WTC11 (cell line): ENCODE data around the gene MIER2.

Experiments
- IRF2 ChIP-seq: sonication (generic); formaldehyde crosslinking; IDR thresholded peaks from 2 replicates; pipeline ENCODE4 v1.8.0; 2022; ENCODE audit warnings: low read depth, missing genetic modification reagents, borderline replicate concordance
- TCF7 ChIP-seq: sonication (generic); formaldehyde crosslinking; IDR thresholded peaks from 2 replicates; pipeline ENCODE4 v1.8.0; 2022; ENCODE audit warnings: mild to moderate bottlenecking, low read depth, missing genetic modification reagents, moderate library complexity
- TF ChIP-seq, protein P1 (sequence below): fragments of 200-600 bp; IDR thresholded peaks from 2 replicates; pipeline ENCODE4 v1.8.0; 2022; ENCODE audit warnings: antibody characterized with exemption
- TF ChIP-seq, protein P2 (sequence below): sonication (generic); formaldehyde crosslinking; IDR thresholded peaks from 2 replicates; pipeline ENCODE4 v1.8.0; 2022; ENCODE audit warnings: mild to moderate bottlenecking, missing genetic modification reagents
- TF ChIP-seq, protein P3 (sequence below): sonication (generic); formaldehyde crosslinking; IDR thresholded peaks from 2 replicates; pipeline ENCODE4 v1.8.1; 2022; ENCODE audit warnings: mild to moderate bottlenecking, missing genetic modification reagents, moderate library complexity, borderline replicate concordance
- TF ChIP-seq, protein P4 (sequence below): sonication (generic); formaldehyde crosslinking; IDR thresholded peaks from 2 replicates; pipeline ENCODE4 v1.8.1; 2023; ENCODE audit warnings: mild to moderate bottlenecking, missing genetic modification reagents, borderline replicate concordance

DNA sequence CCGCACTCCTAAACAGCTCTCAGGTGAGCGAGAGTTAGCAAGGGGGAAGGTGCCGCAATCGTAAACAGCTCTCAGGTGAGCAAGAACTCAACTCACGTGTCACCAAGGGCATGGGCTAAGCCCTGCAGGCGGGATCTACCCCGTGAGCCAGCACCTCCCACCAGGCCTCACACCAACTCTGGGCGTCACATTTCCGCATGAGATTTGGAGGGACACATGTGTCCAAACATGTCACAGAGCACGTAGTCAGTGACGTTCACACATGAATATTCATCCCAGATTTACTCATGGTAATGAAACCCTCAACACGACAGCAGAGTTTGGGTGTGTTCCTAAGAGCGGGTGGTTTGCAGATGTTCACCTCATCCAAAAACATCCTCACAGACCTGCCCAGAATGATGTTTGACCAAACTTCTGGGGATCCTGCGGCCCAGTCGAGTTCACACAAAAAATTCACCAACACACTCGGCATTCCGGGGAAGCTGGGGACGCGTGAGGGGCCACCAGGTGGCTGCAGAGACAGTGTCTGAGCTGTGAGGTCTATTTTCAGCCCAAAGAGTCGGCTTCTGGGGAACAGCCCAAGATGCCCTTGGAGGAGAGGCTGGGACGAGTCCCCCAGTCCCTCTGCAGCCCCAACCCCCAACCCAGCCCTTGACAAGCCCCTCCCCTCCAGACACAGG lies 44.8 kb upstream of the MIER2 start:
- TF ChIP-seq, protein P1, sequence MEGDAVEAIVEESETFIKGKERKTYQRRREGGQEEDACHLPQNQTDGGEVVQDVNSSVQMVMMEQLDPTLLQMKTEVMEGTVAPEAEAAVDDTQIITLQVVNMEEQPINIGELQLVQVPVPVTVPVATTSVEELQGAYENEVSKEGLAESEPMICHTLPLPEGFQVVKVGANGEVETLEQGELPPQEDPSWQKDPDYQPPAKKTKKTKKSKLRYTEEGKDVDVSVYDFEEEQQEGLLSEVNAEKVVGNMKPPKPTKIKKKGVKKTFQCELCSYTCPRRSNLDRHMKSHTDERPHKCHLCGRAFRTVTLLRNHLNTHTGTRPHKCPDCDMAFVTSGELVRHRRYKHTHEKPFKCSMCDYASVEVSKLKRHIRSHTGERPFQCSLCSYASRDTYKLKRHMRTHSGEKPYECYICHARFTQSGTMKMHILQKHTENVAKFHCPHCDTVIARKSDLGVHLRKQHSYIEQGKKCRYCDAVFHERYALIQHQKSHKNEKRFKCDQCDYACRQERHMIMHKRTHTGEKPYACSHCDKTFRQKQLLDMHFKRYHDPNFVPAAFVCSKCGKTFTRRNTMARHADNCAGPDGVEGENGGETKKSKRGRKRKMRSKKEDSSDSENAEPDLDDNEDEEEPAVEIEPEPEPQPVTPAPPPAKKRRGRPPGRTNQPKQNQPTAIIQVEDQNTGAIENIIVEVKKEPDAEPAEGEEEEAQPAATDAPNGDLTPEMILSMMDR = no peak
- TF ChIP-seq, protein P2, sequence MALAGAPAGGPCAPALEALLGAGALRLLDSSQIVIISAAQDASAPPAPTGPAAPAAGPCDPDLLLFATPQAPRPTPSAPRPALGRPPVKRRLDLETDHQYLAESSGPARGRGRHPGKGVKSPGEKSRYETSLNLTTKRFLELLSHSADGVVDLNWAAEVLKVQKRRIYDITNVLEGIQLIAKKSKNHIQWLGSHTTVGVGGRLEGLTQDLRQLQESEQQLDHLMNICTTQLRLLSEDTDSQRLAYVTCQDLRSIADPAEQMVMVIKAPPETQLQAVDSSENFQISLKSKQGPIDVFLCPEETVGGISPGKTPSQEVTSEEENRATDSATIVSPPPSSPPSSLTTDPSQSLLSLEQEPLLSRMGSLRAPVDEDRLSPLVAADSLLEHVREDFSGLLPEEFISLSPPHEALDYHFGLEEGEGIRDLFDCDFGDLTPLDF (CRISPR knock-in tag) = no peak
- TF ChIP-seq, protein P3, sequence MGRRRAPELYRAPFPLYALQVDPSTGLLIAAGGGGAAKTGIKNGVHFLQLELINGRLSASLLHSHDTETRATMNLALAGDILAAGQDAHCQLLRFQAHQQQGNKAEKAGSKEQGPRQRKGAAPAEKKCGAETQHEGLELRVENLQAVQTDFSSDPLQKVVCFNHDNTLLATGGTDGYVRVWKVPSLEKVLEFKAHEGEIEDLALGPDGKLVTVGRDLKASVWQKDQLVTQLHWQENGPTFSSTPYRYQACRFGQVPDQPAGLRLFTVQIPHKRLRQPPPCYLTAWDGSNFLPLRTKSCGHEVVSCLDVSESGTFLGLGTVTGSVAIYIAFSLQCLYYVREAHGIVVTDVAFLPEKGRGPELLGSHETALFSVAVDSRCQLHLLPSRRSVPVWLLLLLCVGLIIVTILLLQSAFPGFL (CRISPR knock-in tag) = no peak
- TF ChIP-seq, protein P4, sequence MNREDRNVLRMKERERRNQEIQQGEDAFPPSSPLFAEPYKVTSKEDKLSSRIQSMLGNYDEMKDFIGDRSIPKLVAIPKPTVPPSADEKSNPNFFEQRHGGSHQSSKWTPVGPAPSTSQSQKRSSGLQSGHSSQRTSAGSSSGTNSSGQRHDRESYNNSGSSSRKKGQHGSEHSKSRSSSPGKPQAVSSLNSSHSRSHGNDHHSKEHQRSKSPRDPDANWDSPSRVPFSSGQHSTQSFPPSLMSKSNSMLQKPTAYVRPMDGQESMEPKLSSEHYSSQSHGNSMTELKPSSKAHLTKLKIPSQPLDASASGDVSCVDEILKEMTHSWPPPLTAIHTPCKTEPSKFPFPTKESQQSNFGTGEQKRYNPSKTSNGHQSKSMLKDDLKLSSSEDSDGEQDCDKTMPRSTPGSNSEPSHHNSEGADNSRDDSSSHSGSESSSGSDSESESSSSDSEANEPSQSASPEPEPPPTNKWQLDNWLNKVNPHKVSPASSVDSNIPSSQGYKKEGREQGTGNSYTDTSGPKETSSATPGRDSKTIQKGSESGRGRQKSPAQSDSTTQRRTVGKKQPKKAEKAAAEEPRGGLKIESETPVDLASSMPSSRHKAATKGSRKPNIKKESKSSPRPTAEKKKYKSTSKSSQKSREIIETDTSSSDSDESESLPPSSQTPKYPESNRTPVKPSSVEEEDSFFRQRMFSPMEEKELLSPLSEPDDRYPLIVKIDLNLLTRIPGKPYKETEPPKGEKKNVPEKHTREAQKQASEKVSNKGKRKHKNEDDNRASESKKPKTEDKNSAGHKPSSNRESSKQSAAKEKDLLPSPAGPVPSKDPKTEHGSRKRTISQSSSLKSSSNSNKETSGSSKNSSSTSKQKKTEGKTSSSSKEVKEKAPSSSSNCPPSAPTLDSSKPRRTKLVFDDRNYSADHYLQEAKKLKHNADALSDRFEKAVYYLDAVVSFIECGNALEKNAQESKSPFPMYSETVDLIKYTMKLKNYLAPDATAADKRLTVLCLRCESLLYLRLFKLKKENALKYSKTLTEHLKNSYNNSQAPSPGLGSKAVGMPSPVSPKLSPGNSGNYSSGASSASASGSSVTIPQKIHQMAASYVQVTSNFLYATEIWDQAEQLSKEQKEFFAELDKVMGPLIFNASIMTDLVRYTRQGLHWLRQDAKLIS (CRISPR knock-in tag) = no peak
- no peak for TF ChIP-seq TCF7
- TF ChIP-seq IRF2 = no peak
